ENCODE results near the gene IFI35. TPM values are rescaled to one million over a fixed set of nuclear protein-coding genes. Genes with fewer than 3 reads are reported as not detected.

Gene IFI35
- total and polyA plus RNA-seq, 2 experiments from 2014 or later, result 27.6 to 27.7 TPM

DNA sequence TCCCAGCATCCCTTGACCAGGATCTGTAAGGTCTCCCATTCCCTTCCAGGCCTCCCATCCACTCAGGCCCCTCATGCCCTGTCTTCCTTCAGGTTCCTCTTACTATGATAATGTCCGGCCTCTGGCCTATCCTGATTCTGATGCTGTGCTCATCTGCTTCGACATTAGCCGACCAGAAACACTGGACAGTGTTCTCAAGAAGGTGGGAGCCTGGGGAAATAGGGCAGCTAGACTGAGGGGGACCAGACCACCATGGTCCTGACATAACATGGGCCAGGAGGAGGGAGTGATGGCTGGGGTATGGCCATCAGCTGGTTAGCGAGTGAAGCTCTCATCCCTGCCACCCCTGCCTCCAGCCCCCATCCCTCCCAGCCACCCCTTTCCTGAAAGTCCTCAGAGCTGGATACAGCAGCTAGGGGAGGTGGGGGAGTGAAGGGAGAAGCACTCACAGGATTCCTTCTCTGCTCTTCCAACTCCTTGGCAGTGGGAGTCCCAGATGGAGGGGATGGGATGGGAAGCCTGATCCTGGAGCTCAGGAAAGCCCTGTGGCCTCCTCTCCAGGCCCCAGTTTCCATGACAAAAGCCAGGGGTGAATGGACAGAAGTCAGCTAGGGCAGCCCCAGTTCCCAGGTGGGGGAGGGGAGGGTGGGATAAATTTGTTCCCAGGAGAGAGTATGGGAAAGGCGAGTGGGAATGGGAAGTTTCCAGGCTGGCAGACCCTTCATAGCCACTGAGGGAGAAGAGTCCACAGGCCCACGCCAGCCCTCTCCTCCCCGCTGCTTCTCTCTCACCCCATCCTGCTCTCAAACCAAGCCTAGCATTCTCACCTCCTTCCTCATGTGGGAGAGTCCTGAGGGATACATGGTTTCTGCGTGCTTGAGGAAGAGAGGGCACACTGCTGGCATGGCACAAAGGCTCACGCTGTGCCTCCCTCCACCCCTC, 20.8 kb downstream of the IFI35 start:
- no peak overlapping the region for H2AFZ ChIP-seq
- H3K27me3 ChIP-seq (replicated peaks; ENCODE audit: insufficient read depth), result no peaks in the 10 kb centered on the region
- no peak overlapping the region for H3K4me2 ChIP-seq (ENCODE audit: unreplicated experiment)
- H3K4me1 ChIP-seq (ENCODE audit: insufficient read depth), result no peaks in the 10 kb centered on the region
- H3K36me3 ChIP-seq (ENCODE audit: low read depth), result no peaks in the 10 kb centered on the region
- H3K79me2 ChIP-seq (ENCODE audit: insufficient read depth), result no peaks in the 10 kb centered on the region
- in situ Hi-C loops (cut with MboI), result loop anchor here (25.0 kb wide), 1 partner anchor 285 kb away; no protein-coding TSS in a partner anchor
- H4K20me1 ChIP-seq (ENCODE audit: insufficient read depth), result no peaks in the 10 kb centered on the region
- no peak overlapping the region for H3K9ac ChIP-seq
- H3K4me3 ChIP-seq, result no peak overlapping the region
- no peaks in the 10 kb centered on the region for H3F3A ChIP-seq (ENCODE audit: insufficient read depth)
- H3K27ac ChIP-seq, result no peak overlapping the region
- no peak for DNase-seq
- no peaks in the 10 kb centered on the region for H3K9me3 ChIP-seq (ENCODE audit: low read depth)
- no peaks in the 10 kb centered on the region for H3K9me2 ChIP-seq (ENCODE audit: insufficient read depth)
- WGBS, 2 experiments (ENCODE audit: low coverage in 1 of 2, low lambda C conversion rate in 2 of 2, missing lambda C conversion rate in 2 of 2), result 78 to 80% methylated on average over 7 to 9 of the region's 9 CpGs
- TF ChIP-seq EZH2 (IDR thresholded peaks at IDR 0.05; ENCODE audit: insufficient read depth, poor library complexity, severe bottlenecking) (no peak), EZH2phosphoT487 (IDR thresholded peaks at IDR 0.05; ENCODE audit: insufficient read depth, low read depth) (no peak)

GRCh38 chr17:43028221-43028861, 21.8 kb downstream of the IFI35 start:
- H2AFZ ChIP-seq, result no peak overlapping the region
- no peak overlapping the region for H3K9ac ChIP-seq
- no peaks in the 10 kb centered on the region for H3K79me2 ChIP-seq (ENCODE audit: insufficient read depth)
- H3K27me3 ChIP-seq (replicated peaks; ENCODE audit: insufficient read depth), result no peaks in the 10 kb centered on the region
- DNase-seq, result no peak
- in situ Hi-C loops (cut with MboI), result loop anchor here (25.0 kb wide), 1 partner anchor 284 kb away; no protein-coding TSS in a partner anchor
- H3K4me1 ChIP-seq (ENCODE audit: insufficient read depth), result no peaks in the 10 kb centered on the region
- H3K36me3 ChIP-seq (ENCODE audit: low read depth), result no peaks in the 10 kb centered on the region
- no peaks in the 10 kb centered on the region for H3K9me2 ChIP-seq (ENCODE audit: insufficient read depth)
- no peaks in the 10 kb centered on the region for H3K9me3 ChIP-seq (ENCODE audit: low read depth)
- H3K4me3 ChIP-seq, result no peak overlapping the region
- H3K4me2 ChIP-seq (ENCODE audit: unreplicated experiment), result no peak overlapping the region
- H3F3A ChIP-seq (ENCODE audit: insufficient read depth), result no peaks in the 10 kb centered on the region
- 91 to 92% methylated on average over 16 to 17 of the region's 17 CpGs for WGBS, 2 experiments (ENCODE audit: low coverage in 1 of 2, low lambda C conversion rate in 2 of 2, missing lambda C conversion rate in 2 of 2)
- H3K27ac ChIP-seq, result no peak overlapping the region
- TF ChIP-seq EZH2 (IDR thresholded peaks at IDR 0.05; ENCODE audit: insufficient read depth, poor library complexity, severe bottlenecking) (no peak), EZH2phosphoT487 (IDR thresholded peaks at IDR 0.05; ENCODE audit: insufficient read depth, low read depth) (no peak)
- no peaks in the 10 kb centered on the region for H4K20me1 ChIP-seq (ENCODE audit: insufficient read depth)

GRCh38 chr17:43030137-43030767, 23.7 kb downstream of the IFI35 start:
- in situ Hi-C loops (cut with MboI), result loop anchor here (25.0 kb wide), 1 partner anchor 282 kb away; no protein-coding TSS in a partner anchor
- no peak for TF ChIP-seq EZH2phosphoT487 (IDR thresholded peaks at IDR 0.05; ENCODE audit: insufficient read depth, low read depth)
- no peak for TF ChIP-seq EZH2 (IDR thresholded peaks at IDR 0.05; ENCODE audit: insufficient read depth, poor library complexity, severe bottlenecking)
- no peak overlapping the region for H3K9ac ChIP-seq

DNA sequence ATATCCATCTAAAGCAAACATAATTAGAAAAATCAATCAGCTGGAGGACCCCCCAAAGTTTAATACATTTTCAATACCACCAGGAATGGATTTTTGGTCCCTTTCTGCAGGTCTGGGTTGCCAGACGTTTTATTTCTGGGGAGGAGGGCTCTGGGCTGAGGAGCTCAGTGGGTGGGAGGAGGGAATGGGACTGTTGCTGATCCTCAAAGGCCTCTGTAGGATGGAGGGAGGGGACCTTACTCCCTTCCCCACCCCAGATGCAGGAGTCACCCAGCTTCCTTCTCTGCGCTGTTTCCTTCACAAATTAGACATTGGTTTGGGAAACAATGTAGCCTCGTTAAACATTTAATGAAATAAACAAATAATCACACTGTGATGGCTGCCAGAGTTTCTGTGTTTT, 25.1 kb downstream of the IFI35 start:
- Histone ChIP-seq H3K27me3 (replicated peaks; ENCODE audit: insufficient read depth) (no peaks in the 10 kb centered on the region), H3K79me2 (ENCODE audit: insufficient read depth) (no peaks in the 10 kb centered on the region), H3K4me2 (ENCODE audit: unreplicated experiment) (no peak overlapping the region), H4K20me1 (ENCODE audit: insufficient read depth) (no peaks in the 10 kb centered on the region), H3K4me3 (no peak overlapping the region), H3K4me1 (ENCODE audit: insufficient read depth) (no peaks in the 10 kb centered on the region), H3K9me3 (ENCODE audit: low read depth) (no peaks in the 10 kb centered on the region), H2AFZ (no peak overlapping the region), H3K9me2 (ENCODE audit: insufficient read depth) (no peaks in the 10 kb centered on the region), H3K9ac (no peak overlapping the region), H3K27ac (no peak overlapping the region), H3K36me3 (ENCODE audit: low read depth) (no peaks in the 10 kb centered on the region), H3F3A (ENCODE audit: insufficient read depth) (no peaks in the 10 kb centered on the region)
- in situ Hi-C loops (cut with MboI), result loop anchor here (25.0 kb wide), 1 partner anchor 281 kb away; no protein-coding TSS in a partner anchor
- TF ChIP-seq EZH2phosphoT487 (IDR thresholded peaks at IDR 0.05; ENCODE audit: insufficient read depth, low read depth) (no peak), EZH2 (IDR thresholded peaks at IDR 0.05; ENCODE audit: insufficient read depth, poor library complexity, severe bottlenecking) (no peak)
- 74 to 89% methylated on average over 3 of the region's 3 CpGs for WGBS, 2 experiments (ENCODE audit: low coverage in 1 of 2, low lambda C conversion rate in 2 of 2, missing lambda C conversion rate in 2 of 2)
- no peak for DNase-seq

More at GRCh38 chr17:43030137-43030767, 23.7 kb downstream of the IFI35 start:
- Histone ChIP-seq H3K4me2 (ENCODE audit: unreplicated experiment) (no peak overlapping the region), H2AFZ (no peak overlapping the region), H3K79me2 (ENCODE audit: insufficient read depth) (no peaks in the 10 kb centered on the region), H3K27ac (no peak overlapping the region), H3K4me3 (no peak overlapping the region), H3K4me1 (ENCODE audit: insufficient read depth) (no peaks in the 10 kb centered on the region), H4K20me1 (ENCODE audit: insufficient read depth) (no peaks in the 10 kb centered on the region), H3K36me3 (ENCODE audit: low read depth) (no peaks in the 10 kb centered on the region), H3K27me3 (replicated peaks; ENCODE audit: insufficient read depth) (no peaks in the 10 kb centered on the region), H3K9me3 (ENCODE audit: low read depth) (no peaks in the 10 kb centered on the region), H3F3A (ENCODE audit: insufficient read depth) (no peaks in the 10 kb centered on the region), H3K9me2 (ENCODE audit: insufficient read depth) (no peaks in the 10 kb centered on the region)
- DNase-seq, result no peak
- WGBS, 2 experiments (ENCODE audit: low coverage in 1 of 2, low lambda C conversion rate in 2 of 2, missing lambda C conversion rate in 2 of 2), result 65 to 68% methylated on average over 6 of the region's 6 CpGs
